Progenitor cell of endocrine pancreas (in vitro differentiated cells): ENCODE measurements around the gene NOS2. TPM values are rescaled to one million over a fixed set of nuclear protein-coding genes. Genes with fewer than 3 reads are reported as not detected.
A peak's percentile ranks its signal among the peaks of the same experiment; 100 is the strongest.
"Not testable (repeated sequence)": the region's sequence is repeated elsewhere in the genome, so short reads cannot be mapped to it uniquely, and the experiment has no call there.

Source experiments
- DNase-seq: peaks from one replicate; pipeline ENCODE4 v3.0.0; 2021; ENCODE audit warnings: low spot score; ENCODE audit not compliant: unreplicated experiment
- H3K27ac Mint-ChIP-seq: 2 replicates; pipeline ENCODE4 v1.8.0; 2021; ENCODE audit warnings: mild to moderate bottlenecking, moderate library complexity, mixed read lengths
- H3K27me3 Mint-ChIP-seq: 2 replicates; pipeline ENCODE4 v1.8.0; 2021; ENCODE audit warnings: mixed read lengths
- H3K36me3 Mint-ChIP-seq: 2 replicates; pipeline ENCODE4 v1.8.0; 2022; ENCODE audit warnings: mixed read lengths; ENCODE audit not compliant: insufficient read depth
- H3K4me1 Mint-ChIP-seq: 2 replicates; pipeline ENCODE4 v1.8.0; 2021; ENCODE audit warnings: low read depth, mixed read lengths
- H3K4me3 Mint-ChIP-seq: 2 replicates; pipeline ENCODE4 v1.8.0; 2021; ENCODE audit warnings: low read depth, mild to moderate bottlenecking, moderate library complexity, mixed read lengths
- H3K9me3 Mint-ChIP-seq: 2 replicates; pipeline ENCODE4 v1.8.0; 2021; ENCODE audit warnings: low read depth, mixed read lengths
- total RNA-seq: library from RNA; stranded (reverse); gene quantifications from 2 replicates; pipeline ENCODE4 v1.2.1, GENCODE V29; 2021
- TF ChIP-seq, protein P1 (sequence below): fragments of 200-600 bp; sonication (generic); IDR thresholded peaks from one replicate; pipeline ENCODE4 v1.5.0; 2021; ENCODE audit warnings: antibody characterized with exemption, mild to moderate bottlenecking; ENCODE audit not compliant: unreplicated experiment

NOS2 gene
- total RNA-seq, 1 donor from 2014 or later: 1.6 TPM

GRCh38 chr17:27754549-27754948 lies 45.8 kb downstream of the NOS2 start:
- Mint-ChIP-seq H3K27ac (no peak overlapping the region), H3K27me3 (peaks cover 4% of the 10 kb centered on the region), H3K9me3 (no peaks in the 10 kb centered on the region), H3K4me3 (no peak overlapping the region), H3K4me1 (no peaks in the 10 kb centered on the region), H3K36me3 (no peaks in the 10 kb centered on the region)
- TF ChIP-seq, protein P1, sequence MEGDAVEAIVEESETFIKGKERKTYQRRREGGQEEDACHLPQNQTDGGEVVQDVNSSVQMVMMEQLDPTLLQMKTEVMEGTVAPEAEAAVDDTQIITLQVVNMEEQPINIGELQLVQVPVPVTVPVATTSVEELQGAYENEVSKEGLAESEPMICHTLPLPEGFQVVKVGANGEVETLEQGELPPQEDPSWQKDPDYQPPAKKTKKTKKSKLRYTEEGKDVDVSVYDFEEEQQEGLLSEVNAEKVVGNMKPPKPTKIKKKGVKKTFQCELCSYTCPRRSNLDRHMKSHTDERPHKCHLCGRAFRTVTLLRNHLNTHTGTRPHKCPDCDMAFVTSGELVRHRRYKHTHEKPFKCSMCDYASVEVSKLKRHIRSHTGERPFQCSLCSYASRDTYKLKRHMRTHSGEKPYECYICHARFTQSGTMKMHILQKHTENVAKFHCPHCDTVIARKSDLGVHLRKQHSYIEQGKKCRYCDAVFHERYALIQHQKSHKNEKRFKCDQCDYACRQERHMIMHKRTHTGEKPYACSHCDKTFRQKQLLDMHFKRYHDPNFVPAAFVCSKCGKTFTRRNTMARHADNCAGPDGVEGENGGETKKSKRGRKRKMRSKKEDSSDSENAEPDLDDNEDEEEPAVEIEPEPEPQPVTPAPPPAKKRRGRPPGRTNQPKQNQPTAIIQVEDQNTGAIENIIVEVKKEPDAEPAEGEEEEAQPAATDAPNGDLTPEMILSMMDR: no peak
- no peak for DNase-seq

GRCh38 chr17:27753726-27754125 lies 46.6 kb downstream of the NOS2 start:
- H3K4me1 Mint-ChIP-seq, H3K4me3 Mint-ChIP-seq, H3K27me3 Mint-ChIP-seq, H3K36me3 Mint-ChIP-seq, H3K9me3 Mint-ChIP-seq, DNase-seq: not testable (repeated sequence)
- peak overlapping the region; percentile 49 for H3K27ac Mint-ChIP-seq

GRCh38 chr17:27752831-27753619 lies 47.3 kb downstream of the NOS2 start:
- not testable (repeated sequence) for H3K4me1 Mint-ChIP-seq, H3K36me3 Mint-ChIP-seq, H3K4me3 Mint-ChIP-seq, H3K27me3 Mint-ChIP-seq, H3K9me3 Mint-ChIP-seq, DNase-seq
- H3K27ac Mint-ChIP-seq: peak overlapping the region; percentile 49

DNA sequence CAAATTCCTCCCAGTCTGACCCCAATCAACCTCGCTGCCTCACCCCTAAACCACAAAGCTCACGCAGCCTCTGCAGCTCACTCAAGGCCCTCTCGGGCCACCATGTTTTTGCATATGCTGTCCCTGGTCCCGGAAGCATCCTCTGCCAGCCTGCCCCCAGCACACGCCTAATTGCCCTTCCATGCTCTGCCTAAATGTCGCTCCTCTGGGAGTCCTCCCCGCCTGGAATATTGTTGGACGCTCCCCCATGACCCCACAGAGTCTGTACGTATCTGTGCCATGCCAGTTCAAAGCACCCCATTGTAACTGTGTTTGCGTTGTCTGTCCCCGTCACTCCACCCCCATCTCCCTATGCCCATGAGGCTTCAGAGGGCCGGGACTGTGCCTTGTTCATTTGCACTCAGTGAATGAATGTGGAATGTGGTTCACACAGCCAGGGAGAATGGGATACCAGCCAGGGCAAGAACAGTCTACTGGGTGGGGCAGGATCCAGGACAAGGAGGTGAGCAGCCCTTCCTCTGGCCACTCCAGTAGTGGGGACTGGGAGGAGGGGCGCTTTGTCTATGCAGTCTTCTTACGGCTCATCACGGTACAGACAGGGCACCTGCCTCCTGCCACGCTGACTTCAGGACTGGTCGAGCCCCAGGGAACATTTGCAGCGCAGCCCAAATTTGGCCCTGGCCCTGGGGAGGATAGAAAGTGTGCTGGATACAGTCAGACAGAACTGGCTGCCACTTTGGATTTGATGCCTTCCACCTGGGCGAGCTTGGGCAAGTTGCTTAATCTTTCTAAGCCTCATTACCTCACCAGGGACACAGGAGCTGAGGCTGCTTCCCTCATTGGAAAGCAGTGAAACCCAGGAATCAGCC lies 48.5 kb downstream of the NOS2 start:
- no peak for DNase-seq
- TF ChIP-seq, protein P1: no peak
- Mint-ChIP-seq H3K4me3 (no peak overlapping the region), H3K27ac (no peak overlapping the region), H3K36me3 (no peaks in the 10 kb centered on the region), H3K4me1 (no peaks in the 10 kb centered on the region), H3K9me3 (no peaks in the 10 kb centered on the region), H3K27me3 (no peaks in the 10 kb centered on the region)

DNA sequence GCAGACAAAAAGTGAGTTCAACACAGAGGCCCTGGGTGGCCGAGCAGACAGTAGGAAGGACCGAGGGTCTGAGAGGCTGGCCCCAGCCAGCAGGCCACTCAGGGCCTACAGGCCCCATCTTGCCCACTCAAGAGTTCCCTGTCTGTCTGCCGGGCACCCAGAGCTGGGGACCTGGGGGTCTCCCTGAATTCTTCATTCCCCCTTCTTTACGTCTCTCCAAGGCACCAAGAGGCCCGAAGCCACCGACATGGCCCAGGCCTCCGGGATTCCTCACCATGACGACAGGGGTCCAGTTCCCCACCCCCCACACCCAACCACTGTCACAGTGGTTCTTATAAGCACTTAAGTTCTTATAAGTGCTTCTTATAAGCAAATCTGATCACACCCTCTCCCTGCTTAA lies 49.2 kb downstream of the NOS2 start:
- Mint-ChIP-seq H3K36me3 (no peaks in the 10 kb centered on the region), H3K4me3 (no peak overlapping the region), H3K4me1 (no peaks in the 10 kb centered on the region), H3K27me3 (no peaks in the 10 kb centered on the region), H3K9me3 (no peaks in the 10 kb centered on the region), H3K27ac (no peak overlapping the region)
- DNase-seq: no peak
- TF ChIP-seq, protein P1: no peak

DNA sequence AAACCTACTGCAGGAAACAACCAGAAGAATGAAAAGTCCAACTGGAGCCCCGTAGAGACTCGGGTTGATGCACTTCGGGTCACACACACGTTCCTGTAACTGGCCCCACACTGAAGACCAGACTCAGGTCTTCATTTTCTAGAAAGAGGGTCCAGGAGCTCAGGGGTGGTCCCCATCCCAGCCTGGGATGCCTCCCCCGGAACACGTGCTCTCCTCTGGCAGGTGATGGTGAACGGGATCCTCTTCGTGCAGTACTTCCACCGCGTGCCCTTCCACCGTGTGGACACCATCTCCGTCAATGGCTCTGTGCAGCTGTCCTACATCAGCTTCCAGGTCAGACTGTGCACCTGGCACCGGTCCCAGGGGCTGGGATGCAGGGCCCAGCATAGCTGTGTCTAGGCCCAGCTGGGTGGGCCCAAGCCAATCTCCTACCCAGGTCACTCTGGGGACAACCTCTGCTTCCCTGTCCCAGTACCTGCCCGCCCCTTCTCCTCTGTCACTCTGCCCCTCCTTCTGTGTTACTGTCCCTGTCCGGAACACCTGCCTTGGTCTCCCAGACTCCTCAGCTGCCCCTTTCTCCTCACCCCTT lies 50.7 kb downstream of the NOS2 start:
- H3K4me1 Mint-ChIP-seq, H3K27ac Mint-ChIP-seq, H3K4me3 Mint-ChIP-seq, H3K9me3 Mint-ChIP-seq, DNase-seq, H3K27me3 Mint-ChIP-seq, H3K36me3 Mint-ChIP-seq: not testable (repeated sequence)
